ENCODE results near the gene NGEF. TPM values are rescaled to one million over a fixed set of nuclear protein-coding genes. Genes with fewer than 3 reads are reported as not detected.

Gene NGEF
- total and polyA plus RNA-seq, 9 of the 15 experiments (the other 6 are each of a cell fraction or from before 2014, with no cell fraction given), result 0.07 to 0.17 (median 0.09) TPM; not detected in 6

- TF ChIP-seq ZNF280A (IDR thresholded peaks at IDR 0.05; ENCODE audit: low read depth, partially characterized antibody) (no peak), JUND (IDR thresholded peaks at IDR 0.05; ENCODE audit: borderline replicate concordance, low read depth, low read length) (peak; percentile 69), JUND (tag; IDR thresholded peaks at IDR 0.05; ENCODE audit: borderline replicate concordance, low read depth, low read length) (no peak), FOXP1 (CRISPR knock-in tag; IDR thresholded peaks at IDR 0.05) (no peak), ZKSCAN1 (IDR thresholded peaks at IDR 0.05; ENCODE audit: low read depth, low read length) (no peak), ERF (CRISPR knock-in tag; IDR thresholded peaks at IDR 0.05) (no peak), JUN (IDR thresholded peaks at IDR 0.05; ENCODE audit: borderline replicate concordance, low read depth, low read length) (peak; percentile 39; the same call in 1 of the 2 replicates), JUN (CRISPR knock-in tag; IDR thresholded peaks at IDR 0.05; ENCODE audit: borderline replicate concordance) (no peak), ZNF778 (CRISPR knock-in tag; IDR thresholded peaks at IDR 0.05) (no peak), SAP30 (IDR thresholded peaks at IDR 0.05; ENCODE audit: borderline replicate concordance, insufficient read depth, low read depth, low read length, poor library complexity, severe bottlenecking) (no peak), ZNF445 (CRISPR knock-in tag; IDR thresholded peaks at IDR 0.05; ENCODE audit: low read depth) (no peak)
These were observed 111.1 kb downstream of the NGEF start (continued) for GRCh38 chr2:232901736-232902578.

Data from K562 (cell line).